NCI-H446 treated with DMSO at 0.1 percent for 48 hours (cell line): Measurements from ENCODE around the gene IL1RL1.
"Not testable (repeated sequence)": the region's sequence is repeated elsewhere in the genome, so short reads cannot be mapped to it uniquely, and the experiment has no call there.

Experiments used
- DNase-seq: peaks from one replicate; lab custom pipeline; 2025; lab: John Stamatoyannopoulos, UW

The IL1RL1 gene

DNA sequence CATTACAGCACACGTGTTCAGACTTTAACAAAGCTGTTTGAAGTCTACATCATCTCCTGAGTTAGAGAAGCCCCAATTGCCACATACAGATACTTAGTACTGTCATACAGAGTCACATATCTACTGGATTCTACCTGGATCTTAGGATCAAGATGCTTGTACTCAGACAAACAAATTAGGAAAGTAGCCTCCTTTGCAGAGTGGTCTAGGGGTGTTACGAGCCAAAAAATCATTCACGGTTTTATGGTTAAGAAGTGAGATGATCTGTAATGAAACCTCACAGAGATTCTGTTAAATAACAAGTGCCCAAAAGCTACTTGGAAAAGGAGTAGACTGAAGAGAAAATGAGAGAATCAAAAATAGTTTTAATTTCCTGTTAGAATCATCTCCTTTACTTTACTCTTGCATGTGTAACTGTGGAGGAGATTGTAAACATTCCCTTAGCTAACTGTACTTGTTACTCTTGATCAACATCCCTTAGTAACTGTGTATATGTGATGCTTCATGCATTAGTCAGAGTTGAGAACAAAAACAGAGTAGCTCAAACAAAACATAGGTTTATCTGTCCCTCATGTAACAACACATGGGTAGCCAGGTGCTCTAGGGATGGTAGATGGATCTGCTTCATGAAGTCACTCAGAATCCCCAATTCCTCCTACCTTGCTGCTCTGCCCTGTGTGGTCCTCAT lies 16.4 kb upstream of the IL1RL1 start:
- no peak for DNase-seq

DNA sequence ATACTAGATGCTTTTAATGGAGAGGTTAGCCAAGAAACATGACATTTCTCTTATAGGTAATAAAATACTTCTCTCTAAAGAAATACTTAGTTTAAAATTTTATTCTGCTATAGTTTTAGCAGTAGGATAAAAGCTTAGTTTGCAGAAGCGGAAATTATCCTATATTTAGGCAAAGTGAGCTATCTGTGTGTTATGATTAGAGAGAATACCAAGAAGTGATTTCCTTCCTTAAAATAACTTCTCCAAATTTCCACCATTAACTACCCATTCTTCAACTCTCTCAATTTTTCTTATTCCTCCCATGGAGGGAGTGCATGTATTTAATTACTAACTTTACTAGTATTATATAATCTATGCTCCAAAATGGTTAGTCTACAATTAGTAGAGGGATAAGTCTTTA lies 15.8 kb upstream of the IL1RL1 start:
- DNase-seq = no peak

DNA sequence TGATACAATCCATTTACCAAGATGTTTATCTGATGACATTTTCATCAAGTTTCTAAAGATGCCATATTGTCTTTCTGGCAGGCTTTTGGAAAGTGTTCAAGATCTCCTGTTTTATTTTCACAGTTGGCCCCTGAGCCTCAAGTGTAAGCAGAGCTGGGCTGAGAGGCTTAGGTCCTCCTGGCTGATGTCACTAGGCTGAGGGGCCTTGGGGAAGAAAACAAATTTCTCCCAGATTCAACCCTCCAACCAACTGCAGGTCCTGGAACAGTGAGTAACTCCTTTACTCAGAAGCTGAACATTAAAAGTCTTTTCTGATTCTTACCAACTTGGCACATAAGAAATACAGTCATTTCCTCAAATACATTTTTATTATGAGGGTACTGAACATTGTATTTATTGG lies 14.9 kb upstream of the IL1RL1 start:
- DNase-seq = no peak

DNA sequence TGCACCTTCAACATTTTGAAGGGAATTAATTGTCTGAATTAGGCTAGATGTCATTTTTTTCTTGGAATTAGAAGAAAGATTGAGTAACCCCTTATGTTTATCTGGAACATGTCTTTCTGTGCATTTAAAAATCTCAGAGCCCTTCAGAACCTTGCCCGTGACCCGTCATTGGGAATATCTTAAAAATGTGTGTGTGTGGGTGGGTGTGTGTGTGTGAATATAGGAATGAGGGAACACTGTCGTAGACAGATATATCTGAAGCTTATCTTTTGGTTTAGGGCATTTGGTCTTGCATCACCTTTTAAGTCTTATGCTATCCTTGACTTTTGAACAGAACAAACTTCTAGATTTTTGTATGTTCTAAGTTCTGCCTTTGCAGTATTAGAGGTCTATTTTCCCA lies 13.5 kb upstream of the IL1RL1 start:
- no peak for DNase-seq

DNA sequence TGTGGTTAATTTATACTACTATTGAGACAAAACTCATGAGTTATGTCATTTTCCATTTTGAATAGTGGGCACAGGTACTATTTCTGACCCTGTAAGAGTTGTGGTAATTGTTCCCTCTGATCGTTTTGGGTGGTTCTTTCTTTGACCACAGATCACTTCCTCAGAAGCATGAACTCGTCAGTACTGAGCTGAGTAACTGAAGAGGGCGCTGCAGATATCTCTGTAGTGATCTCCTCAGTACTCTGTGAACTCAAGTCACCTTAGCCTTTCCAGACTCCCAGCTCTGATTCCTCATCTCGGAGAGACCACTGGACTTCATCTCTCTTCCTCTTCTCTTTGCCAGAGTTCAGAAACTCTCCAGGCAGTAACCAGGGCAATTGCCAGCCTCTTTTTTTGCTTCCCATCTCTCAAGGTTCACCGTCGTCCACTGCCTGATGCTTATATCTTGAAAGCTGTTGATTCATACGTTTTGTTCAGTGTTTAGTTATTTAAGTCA lies 9.4 kb upstream of the IL1RL1 start:
- no peak for DNase-seq

DNA sequence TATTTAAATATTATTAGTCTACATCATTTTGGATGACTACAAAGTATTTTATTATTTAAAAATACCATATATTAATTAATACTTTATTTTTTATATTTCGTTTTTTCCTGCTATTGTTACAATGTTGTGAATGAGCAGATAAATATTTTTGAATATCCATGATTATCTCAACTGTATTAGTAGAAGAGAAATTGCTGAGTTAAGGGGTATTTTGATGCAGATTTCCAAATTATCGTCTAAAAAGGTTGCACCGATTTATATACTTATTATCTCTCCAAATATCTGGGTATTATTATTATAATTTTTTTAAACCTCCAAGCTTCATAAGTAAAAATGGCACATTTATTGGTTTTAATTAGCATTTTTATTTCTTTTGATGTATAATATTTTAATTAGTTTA lies 8.9 kb upstream of the IL1RL1 start:
- no peak for DNase-seq

DNA sequence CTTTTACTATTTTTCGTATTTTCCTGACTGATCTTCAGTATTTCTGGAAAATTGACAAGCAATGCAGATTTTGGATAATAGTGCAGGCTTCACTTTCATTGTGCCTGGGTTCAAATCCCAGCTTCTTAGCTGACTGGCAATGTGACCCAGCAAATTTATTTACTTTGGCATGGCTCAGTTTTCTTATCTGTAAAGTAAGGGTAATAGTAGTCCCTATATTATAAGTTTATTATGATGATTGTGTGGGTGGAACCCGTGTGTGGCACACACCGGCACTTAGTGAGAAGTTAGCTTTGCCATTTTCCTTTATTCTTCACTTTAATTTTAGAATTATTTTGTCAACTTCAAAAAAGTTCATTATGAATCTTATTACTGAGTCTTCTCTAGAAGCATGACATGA lies 7.8 kb upstream of the IL1RL1 start:
- no peak for DNase-seq

DNA sequence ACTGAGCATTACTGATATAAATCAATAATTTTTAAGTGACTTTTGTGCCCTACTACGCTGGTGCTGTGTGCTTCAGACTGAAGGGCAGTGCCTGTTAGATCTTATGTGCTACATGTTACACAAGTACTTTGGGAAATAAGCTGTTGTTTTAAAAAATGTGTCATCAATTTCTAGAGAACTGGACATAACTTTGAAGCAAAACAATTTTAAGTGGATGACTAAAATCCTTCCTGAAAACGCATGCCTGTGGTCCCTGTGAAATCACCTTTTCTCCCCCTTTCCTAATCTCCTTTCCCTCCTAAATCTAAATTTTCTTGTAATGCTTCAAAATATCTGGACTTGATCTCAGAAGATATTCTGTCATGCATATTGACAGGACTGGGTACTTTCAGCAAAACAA lies 7.1 kb upstream of the IL1RL1 start:
- no peak for DNase-seq

DNA sequence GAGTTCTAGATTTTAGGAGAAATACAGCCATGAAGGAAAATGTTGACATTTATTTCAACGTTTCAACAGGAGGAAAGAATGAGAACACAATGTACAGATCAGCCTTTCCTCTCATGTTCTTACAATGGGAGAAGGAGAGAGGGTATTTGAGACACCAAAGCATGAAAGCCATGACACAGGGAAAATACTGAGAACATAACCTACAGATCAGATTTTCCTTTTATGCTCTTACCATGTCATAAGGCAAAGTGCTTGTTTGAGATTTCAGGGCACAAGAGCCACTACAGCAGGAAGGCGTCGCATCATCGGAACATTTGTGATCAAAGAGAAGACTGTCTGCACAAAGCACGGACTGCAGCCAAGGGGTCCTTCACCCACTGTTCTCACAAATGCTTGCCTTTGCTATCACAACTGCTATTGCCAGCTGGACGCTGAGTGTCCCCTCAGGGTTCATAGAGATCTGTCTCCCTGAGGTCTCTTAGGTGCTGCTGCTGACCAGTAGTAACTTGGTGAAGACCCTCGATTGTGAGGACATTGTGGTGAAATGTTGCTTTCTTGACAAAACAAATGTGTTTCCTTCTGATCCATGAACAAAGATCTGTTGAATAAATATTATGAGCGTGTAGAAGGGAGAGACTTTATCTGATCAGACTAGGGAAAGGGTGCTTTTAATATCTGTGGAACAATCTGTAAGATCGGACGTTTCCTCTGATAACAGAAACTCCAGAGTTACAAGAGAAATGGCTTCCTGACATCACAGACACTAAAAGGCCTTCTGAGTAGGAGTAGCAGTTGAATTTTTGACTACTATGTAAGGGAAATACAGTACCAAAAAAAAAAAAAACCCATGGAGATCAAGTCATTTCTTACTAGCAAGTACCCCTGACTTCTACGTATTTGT lies 6.4 kb upstream of the IL1RL1 start:
- no peak for DNase-seq

DNA sequence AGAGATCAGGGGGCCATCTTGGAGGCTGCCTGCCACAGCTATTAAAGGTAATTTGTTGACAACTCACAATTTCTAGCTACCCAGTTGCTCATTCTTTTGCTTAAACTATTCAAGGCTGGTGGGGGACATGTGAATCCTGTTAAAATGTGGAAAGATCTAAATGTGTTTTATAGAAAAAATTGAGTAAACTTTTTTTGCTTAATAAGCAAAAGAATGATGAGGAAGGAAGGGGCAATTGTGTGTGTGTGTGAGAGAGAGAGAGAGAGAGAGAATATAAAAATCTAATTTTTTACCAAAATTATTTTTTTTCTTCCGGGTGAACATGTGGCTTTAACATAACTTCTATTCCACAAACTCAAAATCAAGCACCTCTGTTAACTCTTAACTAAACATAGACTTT lies 5.2 kb upstream of the IL1RL1 start:
- no peak for DNase-seq

DNA sequence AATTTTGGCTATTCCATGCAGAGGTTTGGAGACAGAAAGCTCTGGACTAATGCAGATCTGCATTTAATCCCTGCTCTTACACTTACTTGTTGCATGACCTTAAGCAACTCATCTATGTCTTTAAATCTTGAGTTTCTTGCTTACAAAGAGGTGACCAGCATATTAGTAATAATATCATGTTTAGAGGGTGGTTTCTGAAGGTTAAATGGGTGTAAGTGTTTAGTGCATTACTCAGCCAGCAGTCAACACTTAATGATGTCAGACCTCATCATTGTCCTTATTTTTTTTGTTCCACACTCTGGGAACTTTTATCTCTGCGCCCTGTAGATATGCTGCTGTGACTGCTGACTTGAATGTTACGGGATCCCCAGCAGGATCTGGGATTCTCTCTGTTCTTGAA lies 1.7 kb downstream of the IL1RL1 start:
- no peak for DNase-seq

DNA sequence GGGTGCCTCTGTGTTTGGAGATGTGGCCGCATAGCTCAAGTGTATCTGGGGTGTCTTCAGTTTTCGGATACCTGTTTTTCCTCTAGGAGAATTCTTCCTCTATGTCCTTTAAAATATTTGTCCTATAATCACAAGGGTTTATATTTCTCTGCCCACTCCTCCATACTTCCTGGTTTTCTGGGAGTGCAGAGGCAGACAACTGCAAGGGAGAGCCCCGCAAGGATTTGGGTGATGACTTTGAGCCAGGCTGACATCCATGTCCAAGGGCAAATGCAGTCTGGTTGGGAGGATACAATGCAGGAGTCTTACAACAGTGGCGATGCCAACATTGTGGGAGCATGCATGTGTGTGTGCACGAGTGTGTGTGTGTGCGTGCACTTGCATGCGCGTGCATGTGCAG lies 2.1 kb downstream of the IL1RL1 start:
- DNase-seq = no peak

DNA sequence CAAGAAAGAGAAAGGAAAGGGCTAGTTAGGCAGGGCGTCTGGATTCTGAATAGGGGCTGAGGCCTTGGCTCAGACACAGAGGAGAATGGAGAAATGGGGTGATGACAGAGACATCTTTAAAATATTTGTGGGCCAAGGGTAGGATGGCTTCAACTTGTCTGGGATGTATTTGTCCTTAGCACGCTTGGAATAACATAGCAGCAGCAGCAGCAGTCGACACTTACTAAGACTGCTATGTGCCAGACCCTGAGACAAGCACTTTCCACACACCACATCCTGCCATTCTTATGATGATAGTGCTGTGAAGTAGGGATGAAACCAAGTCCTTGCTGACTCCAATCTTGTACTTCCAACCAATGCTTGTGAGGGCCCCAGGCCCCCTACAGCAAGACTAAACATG lies 2.6 kb downstream of the IL1RL1 start:
- DNase-seq = no peak

DNA sequence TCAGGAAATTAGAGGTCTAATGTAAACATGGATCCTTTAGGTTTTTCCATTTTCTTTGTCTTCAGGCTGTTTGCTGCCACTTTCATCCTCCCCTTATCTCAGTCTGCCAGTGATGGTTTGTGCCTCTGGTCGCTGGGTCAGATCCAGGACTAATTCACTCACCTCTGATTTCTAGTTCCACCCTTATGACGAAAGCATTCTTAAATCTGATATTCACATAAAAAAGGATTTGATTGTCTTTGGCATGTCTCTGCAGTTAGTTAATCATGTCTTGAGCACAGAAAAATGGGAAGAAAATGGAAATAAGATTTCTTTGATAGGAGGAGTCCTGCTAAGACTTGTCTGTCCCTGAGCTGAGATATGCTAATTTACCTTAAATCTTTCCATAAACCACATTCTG lies 4.6 kb downstream of the IL1RL1 start:
- no peak for DNase-seq

DNA sequence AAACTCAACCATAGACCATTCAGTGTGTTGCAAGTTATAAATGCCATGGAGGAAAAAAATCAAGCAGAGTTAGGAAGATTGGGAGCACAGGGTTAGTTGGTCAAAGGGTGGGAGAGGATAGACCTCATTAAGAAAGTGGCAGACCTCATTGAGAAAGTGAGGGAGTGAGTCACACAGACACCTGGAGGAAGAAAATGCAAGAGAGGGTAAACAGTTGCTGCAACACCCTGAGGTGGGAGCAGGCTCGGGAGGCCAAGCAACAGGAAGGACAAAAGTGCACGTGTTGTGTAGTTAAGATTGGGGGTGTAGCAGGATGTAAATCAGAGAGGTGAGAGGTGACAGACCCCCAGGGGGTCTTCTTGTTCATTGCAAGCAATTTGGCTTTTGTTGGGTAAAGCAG lies 6.4 kb downstream of the IL1RL1 start:
- no peak for DNase-seq

DNA sequence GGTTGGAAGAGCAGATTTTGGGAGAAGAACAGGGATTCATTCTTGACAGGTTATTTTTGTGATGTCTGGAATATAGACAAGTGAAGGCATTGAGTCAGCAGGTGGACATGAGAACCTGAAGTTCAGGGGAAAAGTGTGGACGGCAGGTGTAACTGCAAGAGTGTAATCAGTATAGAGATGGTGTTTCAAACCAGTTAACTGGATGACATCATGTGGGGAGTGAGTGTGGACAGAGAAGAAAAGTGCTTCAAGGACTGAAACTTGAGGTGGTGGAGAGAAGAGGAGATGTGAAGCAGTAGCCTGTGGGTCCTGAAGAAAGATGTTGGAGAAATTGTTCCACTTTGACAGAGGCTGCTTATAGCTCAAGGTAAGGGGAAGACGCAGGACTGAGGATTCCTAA lies 7.1 kb downstream of the IL1RL1 start:
- DNase-seq = no peak

DNA sequence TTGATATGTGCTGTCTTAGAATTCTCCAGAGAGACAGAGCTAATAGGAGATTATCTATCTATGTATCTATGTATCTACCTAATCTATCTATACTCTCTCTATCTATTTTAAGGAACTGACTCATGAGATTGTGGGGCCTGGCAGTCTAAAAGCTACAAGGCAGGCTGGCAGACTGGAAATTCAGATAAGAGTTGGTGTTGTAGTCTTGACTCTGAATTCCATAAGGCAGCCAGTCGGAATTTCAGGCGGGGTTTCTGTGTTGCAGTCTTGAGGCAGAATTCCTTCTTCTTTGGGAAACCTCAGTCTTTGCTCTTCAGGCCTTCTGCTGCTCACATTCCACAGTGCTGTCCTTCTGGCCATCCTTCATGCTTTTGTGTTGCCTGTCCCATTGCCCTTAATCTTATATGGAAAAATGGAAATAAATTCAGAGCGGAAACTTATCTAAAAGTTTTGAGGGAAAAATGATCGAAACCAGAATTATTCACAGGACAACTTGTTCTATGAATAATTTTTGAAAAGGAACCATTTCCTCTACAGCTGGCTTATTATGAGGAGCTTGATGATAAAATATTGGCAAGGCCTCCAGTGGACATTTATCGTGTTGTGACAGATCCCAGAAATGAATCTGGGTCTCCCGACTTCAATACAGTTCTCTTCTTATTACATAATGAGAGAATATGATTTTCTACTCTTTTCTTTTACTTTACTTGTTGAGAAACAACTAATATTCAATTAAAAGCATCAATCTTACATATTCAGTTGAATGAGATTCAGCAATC lies 10.8 kb downstream of the IL1RL1 start:
- no peak for DNase-seq

DNA sequence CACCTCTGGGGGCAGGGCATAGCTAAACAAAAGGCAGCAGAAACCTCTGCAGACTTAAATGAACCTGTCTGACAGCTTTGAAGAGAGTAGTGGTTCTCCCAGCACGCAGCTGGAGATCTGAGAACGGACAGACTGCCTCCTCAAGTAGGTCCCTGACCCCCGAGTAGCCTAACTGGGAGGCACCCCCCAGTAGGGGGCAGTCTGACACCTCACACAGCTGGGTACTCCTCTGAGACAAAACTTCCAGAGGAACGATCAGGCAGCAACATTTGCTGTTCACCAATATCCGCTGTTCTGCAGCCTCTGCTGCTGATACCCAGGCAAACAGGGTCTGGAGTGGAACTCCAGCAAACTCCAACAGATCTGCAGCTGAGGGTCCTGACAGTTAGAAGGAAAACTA lies 13.6 kb downstream of the IL1RL1 start:
- not testable (repeated sequence) for DNase-seq

DNA sequence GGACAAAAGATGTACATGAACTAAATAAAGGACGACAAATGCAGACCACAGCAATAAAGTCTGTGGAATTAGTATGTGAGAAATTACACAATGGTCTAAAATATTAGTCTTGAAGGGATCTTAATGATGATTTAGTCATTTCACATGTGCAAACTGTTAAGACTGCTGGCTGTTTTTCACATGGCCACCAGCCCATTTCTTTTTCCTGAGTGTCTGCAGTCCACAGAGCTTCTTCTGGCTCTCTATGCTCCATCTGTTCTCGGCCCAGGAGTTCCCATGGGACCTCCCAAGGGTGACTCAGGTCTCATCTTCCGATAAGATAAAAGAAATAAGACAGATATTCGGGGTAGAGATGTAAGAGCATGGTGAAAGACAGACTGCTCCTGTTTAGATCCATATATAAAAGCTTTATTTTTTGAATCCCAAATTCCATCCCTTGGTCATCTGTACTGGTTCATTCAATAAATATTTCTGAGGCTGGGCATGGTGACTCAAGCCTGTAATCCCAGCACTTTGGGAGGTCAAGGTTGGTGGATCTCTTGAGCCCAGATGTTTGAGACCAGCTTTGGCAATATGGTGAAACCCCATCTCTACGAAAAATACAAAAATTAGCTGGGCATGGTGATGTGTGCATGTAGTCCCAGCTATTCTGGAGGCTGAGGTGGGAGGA lies 20.1 kb downstream of the IL1RL1 start:
- DNase-seq = no peak

DNA sequence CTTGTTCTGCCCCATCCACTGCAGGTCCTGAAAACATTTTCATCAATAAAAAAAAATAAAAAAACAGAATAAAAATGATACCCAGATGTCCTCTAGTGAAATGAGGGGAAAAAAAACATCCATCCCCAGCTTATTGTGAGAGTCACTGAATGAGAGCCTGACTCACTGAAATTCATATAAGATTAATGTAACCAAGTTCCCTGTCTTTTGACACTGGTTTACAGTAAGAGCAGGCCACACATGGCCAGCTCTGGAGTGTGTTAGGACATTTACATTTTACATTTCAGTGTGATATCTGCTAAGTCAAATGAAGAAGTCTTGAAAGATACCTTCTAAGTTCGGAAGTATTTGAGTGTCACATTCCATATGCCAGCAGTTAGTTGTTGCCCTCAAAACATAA lies 23.1 kb downstream of the IL1RL1 start:
- DNase-seq = no peak

DNA sequence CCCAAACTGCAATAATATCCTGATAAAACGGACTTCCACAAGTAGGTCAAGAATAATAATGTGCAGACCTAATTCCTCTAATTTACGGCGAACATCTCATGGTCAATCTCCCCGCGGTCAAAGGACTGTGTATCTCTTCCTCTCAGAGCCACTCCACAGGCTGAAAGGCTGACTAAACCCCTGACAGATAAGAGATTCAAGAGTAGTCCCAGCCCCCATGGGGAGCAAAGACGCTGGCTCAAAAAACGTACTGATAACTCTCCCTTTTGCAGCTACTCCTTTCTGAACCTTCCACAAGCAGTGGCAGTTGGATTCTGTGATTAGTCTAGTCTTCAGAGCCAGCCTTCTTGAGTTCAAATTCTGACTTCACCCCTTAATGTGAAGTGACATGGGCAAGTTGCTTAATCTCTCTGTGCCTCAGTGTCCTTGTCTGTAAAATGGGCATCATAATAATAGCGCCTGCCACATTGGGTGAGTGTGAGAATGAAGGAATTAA lies 24.6 kb downstream of the IL1RL1 start:
- DNase-seq = no peak

DNA sequence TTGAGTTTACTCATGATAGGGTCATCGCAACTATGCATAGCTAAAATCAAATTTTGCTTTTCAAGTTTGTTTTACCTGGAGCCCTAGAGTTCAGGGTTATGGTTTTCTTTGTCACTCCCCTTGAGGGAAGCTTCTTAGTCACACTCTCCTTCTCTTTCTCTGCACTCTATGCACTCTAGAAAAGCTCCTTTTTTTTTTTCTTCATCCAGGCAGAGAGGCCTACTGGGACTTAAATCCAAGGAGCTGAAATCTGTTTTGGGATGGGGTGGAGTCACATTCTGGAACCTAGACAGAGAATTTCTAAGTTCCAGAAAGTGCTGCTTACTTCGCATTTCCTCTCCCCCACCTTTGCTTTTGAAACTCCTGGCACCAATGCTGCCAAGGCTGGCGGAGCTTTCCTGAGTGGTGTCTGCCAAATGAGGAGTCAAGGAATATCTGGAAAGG lies 25.2 kb downstream of the IL1RL1 start:
- DNase-seq = no peak
